ENCODE results near the gene TULP1. TPM values are rescaled to one million over a fixed set of nuclear protein-coding genes. Genes with fewer than 3 reads are reported as not detected.

TULP1 gene
- total and polyA plus RNA-seq, 2 donors from 2014 or later = not detected

- DNase-seq = no peak
- no peak overlapping the region for H3K27ac ChIP-seq (ENCODE audit: low read depth in 2 of 2, low read length in 2 of 2)
- peak overlapping the region in 2 of 3 donors; percentile 17 to 75 for H3K9ac ChIP-seq (ENCODE audit: low read length in 3 of 3)
- FAIRE-seq = no peak
- H3K27me3 ChIP-seq (ENCODE audit: control insufficient read depth, insufficient read depth, low read length) = no peaks in the 10 kb centered on the region
- no peaks in the 10 kb centered on the region for H3K36me3 ChIP-seq (ENCODE audit: control insufficient read depth in 2 of 3, insufficient read depth in 3 of 3, low read length in 3 of 3)
- H3K9me3 ChIP-seq (ENCODE audit: control insufficient read depth in 2 of 3, insufficient read depth in 1 of 3, low read length in 3 of 3) = no peaks in the 10 kb centered on the region
- no peak for TF ChIP-seq CTCF (IDR thresholded peaks at IDR 0.05; ENCODE audit: borderline replicate concordance, extremely low read depth, insufficient read depth)
- peaks cover 0 to 8% (median 5%) of the 10 kb centered on the region in 3 donors for H3K4me1 ChIP-seq (ENCODE audit: control insufficient read depth in 2 of 3, insufficient read depth in 2 of 3, low read depth in 1 of 3, low read length in 3 of 3)
- H3K4me3 ChIP-seq (ENCODE audit: low read length in 3 of 3) = peak overlapping the region in 2 of 3 donors; percentile 54 to 66
- intact Hi-C loops (cut with DNase I) = no loop called here
These were observed 59.5 kb downstream of the TULP1 start for GRCh38 chr6:35453236-35453635.

- no peaks in the 10 kb centered on the region for H3K27me3 ChIP-seq (ENCODE audit: control insufficient read depth, insufficient read depth, low read length)
- peaks cover 0 to 8% (median 5%) of the 10 kb centered on the region in 3 donors for H3K4me1 ChIP-seq (ENCODE audit: control insufficient read depth in 2 of 3, insufficient read depth in 2 of 3, low read depth in 1 of 3, low read length in 3 of 3)
- DNase-seq = peak; percentile 97 to 99 (median 98)
- no peaks in the 10 kb centered on the region for H3K9me3 ChIP-seq (ENCODE audit: control insufficient read depth in 2 of 3, insufficient read depth in 1 of 3, low read length in 3 of 3)
- H3K4me3 ChIP-seq (ENCODE audit: low read length in 3 of 3) = peak within 1 kb of the TSS; percentile 54 to 66 (median 61)
- intact Hi-C loops (cut with DNase I) = no loop called here
- H3K36me3 ChIP-seq (ENCODE audit: control insufficient read depth in 2 of 3, insufficient read depth in 3 of 3, low read length in 3 of 3) = no peaks in the 10 kb centered on the region
- peak within 1 kb of the TSS in 1 of 2 donors; percentile 13 for H3K27ac ChIP-seq (ENCODE audit: low read depth in 2 of 2, low read length in 2 of 2)
- no peak for TF ChIP-seq CTCF (IDR thresholded peaks at IDR 0.05; ENCODE audit: borderline replicate concordance, extremely low read depth, insufficient read depth)
- no peak for FAIRE-seq
- peak within 1 kb of the TSS in 2 of 3 donors; percentile 17 to 75 for H3K9ac ChIP-seq (ENCODE audit: low read length in 3 of 3)
These were observed 60.3 kb downstream of the TULP1 start, which contains the start of gene FANCE for GRCh38 chr6:35452183-35453090. Gene FANCE (plus strand): TSS chr6:35452338. CDS start chr6:35452546, 208 bp downstream.

- no peak for FAIRE-seq
- H3K27ac ChIP-seq (ENCODE audit: low read depth in 2 of 2, low read length in 2 of 2) = no peak overlapping the region
- intact Hi-C loops (cut with DNase I) = no loop called here
These were observed 61.1 kb downstream of the TULP1 start for GRCh38 chr6:35451354-35452182.

More at GRCh38 chr6:35451354-35452182, 61.1 kb downstream of the TULP1 start:
- Histone ChIP-seq H3K9me3 (ENCODE audit: control insufficient read depth in 2 of 3, insufficient read depth in 1 of 3, low read length in 3 of 3) (no peaks in the 10 kb centered on the region), H3K27me3 (ENCODE audit: control insufficient read depth, insufficient read depth, low read length) (no peaks in the 10 kb centered on the region), H3K4me1 (ENCODE audit: control insufficient read depth in 2 of 3, insufficient read depth in 2 of 3, low read depth in 1 of 3, low read length in 3 of 3) (peaks cover 0 to 8% (median 5%) of the 10 kb centered on the region in 3 donors), H3K4me3 (ENCODE audit: low read length in 3 of 3) (peak overlapping the region; percentile 48 to 54 (median 48)), H3K9ac (ENCODE audit: low read length in 3 of 3) (no peak overlapping the region), H3K36me3 (ENCODE audit: control insufficient read depth in 2 of 3, insufficient read depth in 3 of 3, low read length in 3 of 3) (no peaks in the 10 kb centered on the region)
- DNase-seq = peak in 2 of 5 donors; percentile 41 to 62
- no peak for TF ChIP-seq CTCF (IDR thresholded peaks at IDR 0.05; ENCODE audit: borderline replicate concordance, extremely low read depth, insufficient read depth)
